SH-SY5Y (cell line): ENCODE data around the gene G2E3.

Source experiments
- GATA2 ChIP-seq: IDR thresholded peaks from 2 replicates; pipeline ENCODE4 v1.6.1; 2011; ENCODE audit warnings: mild to moderate bottlenecking, low read depth, low read length
- GATA3 ChIP-seq: IDR thresholded peaks from 2 replicates; pipeline ENCODE4 v1.6.1; 2011; ENCODE audit warnings: low read depth, mild to moderate bottlenecking, low read length, moderate library complexity

GRCh38 chr14:30528119-30528518 is 30.8 kb upstream of the G2E3 start:
- TF ChIP-seq GATA2 (no peak), GATA3 (no peak)
